ENCODE measurements around the gene ZSWIM6. TPM values are rescaled to one million over a fixed set of nuclear protein-coding genes. Genes with fewer than 3 reads are reported as not detected.
A peak's percentile ranks its signal among the peaks of the same experiment; 100 is the strongest.
"Not testable (repeated sequence)": the region's sequence is repeated elsewhere in the genome, so short reads cannot be mapped to it uniquely, and the experiment has no call there.

Gene ZSWIM6
- polyA plus RNA-seq, 2 donors = 3.6 to 5.4 TPM

DNA sequence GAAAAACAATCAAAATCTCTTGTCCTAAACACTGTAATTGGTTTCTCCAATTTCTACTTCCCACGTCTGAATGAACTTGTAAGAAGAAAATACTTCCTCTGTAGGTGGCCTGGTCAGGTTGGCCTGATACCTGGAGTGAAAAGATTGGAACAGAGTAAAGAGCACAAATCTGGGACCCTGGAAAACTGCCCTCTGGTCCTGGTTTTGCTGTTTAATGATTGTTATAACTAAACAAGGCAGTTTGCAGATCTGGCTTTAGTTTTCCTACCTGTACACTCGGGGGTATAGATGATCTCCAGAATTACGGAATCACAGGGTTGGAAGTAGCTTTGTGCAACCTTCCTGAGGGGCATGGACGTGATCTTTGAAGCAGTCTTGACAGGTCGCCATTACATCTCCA lies 67.6 kb downstream of the ZSWIM6 start:
- Histone ChIP-seq H3K4me3 (ENCODE audit: low read depth in 1 of 2, low read length in 2 of 2) (no peak overlapping the region), H3K4me1 (ENCODE audit: control insufficient read depth in 2 of 2, insufficient read depth in 2 of 2, low read length in 1 of 2) (no peaks in the 10 kb centered on the region), H3K27ac (ENCODE audit: low read depth in 2 of 2, low read length in 1 of 2) (no peak overlapping the region), H3K27me3 (ENCODE audit: control insufficient read depth in 1 of 2, insufficient read depth in 2 of 2, low read length in 2 of 2) (no peaks in the 10 kb centered on the region), H3K36me3 (ENCODE audit: control insufficient read depth in 2 of 2, insufficient read depth in 2 of 2, low read length in 1 of 2) (no peaks in the 10 kb centered on the region), H3K9me3 (ENCODE audit: control insufficient read depth in 2 of 2, insufficient read depth in 1 of 2, low read depth in 1 of 2, low read length in 1 of 2) (no peaks in the 10 kb centered on the region)
- WGBS, 2 donors = 83 to 92% methylated on average over 5 of the region's 5 CpGs

DNA sequence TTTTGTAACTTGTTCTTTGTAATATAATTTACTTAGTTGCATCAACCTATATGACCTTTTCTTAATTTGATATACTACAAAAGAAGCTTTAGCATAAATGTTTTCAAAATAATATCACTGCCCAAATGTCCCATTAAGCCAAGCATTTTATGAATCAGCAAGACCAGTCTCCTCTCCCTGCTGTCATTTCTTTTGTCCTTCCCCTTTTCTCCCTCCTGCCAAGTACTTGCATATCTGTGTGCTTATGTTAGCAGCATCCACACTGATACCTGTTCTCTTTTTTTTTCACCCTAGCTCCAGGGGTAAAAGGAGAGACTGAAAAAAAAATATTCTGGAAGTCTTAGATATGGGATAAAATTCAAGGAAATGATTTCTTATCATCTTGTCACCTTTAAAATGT lies 69.7 kb downstream of the ZSWIM6 start:
- no peaks in the 10 kb centered on the region for H3K4me1 ChIP-seq (ENCODE audit: control insufficient read depth in 2 of 2, insufficient read depth in 2 of 2, low read length in 1 of 2)
- H3K27ac ChIP-seq (ENCODE audit: low read depth in 2 of 2, low read length in 1 of 2) = no peak overlapping the region
- H3K9me3 ChIP-seq (ENCODE audit: control insufficient read depth in 2 of 2, insufficient read depth in 1 of 2, low read depth in 1 of 2, low read length in 1 of 2) = no peaks in the 10 kb centered on the region
- H3K36me3 ChIP-seq (ENCODE audit: control insufficient read depth in 2 of 2, insufficient read depth in 2 of 2, low read length in 1 of 2) = no peaks in the 10 kb centered on the region
- H3K27me3 ChIP-seq (ENCODE audit: control insufficient read depth in 1 of 2, insufficient read depth in 2 of 2, low read length in 2 of 2) = no peaks in the 10 kb centered on the region
- no peak overlapping the region for H3K4me3 ChIP-seq (ENCODE audit: low read depth in 1 of 2, low read length in 2 of 2)

DNA sequence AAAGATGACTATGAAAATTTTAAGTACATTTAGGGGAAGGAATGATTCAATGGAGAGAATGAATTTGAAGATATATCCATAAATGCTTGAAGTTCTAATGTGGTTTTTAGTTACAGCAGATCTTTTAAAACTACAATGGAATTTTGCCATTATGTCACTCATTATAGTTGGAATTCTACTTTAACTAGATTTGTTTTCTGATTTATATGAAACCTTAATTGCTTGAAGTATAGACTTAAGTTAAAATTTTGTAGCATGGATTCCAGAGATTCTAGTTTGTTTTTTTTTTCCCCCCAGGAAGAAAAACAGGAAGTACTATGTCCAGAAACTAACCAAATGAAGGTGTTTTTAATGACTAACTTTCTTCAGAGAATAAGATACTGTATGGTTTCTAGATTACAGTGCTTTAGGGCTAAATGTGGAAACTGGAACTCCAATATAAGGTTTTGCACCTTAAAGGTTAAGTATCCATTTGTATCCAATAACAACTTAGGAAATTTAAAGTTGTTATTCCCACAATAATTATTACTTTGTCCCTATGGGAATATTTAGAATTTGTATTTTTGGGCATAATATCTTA lies 70.3 kb downstream of the ZSWIM6 start:
- Histone ChIP-seq H3K27ac (ENCODE audit: low read depth in 2 of 2, low read length in 1 of 2) (no peak overlapping the region), H3K27me3 (ENCODE audit: control insufficient read depth in 1 of 2, insufficient read depth in 2 of 2, low read length in 2 of 2) (no peaks in the 10 kb centered on the region), H3K9me3 (ENCODE audit: control insufficient read depth in 2 of 2, insufficient read depth in 1 of 2, low read depth in 1 of 2, low read length in 1 of 2) (no peaks in the 10 kb centered on the region), H3K36me3 (ENCODE audit: control insufficient read depth in 2 of 2, insufficient read depth in 2 of 2, low read length in 1 of 2) (no peaks in the 10 kb centered on the region), H3K4me3 (ENCODE audit: low read depth in 1 of 2, low read length in 2 of 2) (no peak overlapping the region), H3K4me1 (ENCODE audit: control insufficient read depth in 2 of 2, insufficient read depth in 2 of 2, low read length in 1 of 2) (no peaks in the 10 kb centered on the region)

DNA sequence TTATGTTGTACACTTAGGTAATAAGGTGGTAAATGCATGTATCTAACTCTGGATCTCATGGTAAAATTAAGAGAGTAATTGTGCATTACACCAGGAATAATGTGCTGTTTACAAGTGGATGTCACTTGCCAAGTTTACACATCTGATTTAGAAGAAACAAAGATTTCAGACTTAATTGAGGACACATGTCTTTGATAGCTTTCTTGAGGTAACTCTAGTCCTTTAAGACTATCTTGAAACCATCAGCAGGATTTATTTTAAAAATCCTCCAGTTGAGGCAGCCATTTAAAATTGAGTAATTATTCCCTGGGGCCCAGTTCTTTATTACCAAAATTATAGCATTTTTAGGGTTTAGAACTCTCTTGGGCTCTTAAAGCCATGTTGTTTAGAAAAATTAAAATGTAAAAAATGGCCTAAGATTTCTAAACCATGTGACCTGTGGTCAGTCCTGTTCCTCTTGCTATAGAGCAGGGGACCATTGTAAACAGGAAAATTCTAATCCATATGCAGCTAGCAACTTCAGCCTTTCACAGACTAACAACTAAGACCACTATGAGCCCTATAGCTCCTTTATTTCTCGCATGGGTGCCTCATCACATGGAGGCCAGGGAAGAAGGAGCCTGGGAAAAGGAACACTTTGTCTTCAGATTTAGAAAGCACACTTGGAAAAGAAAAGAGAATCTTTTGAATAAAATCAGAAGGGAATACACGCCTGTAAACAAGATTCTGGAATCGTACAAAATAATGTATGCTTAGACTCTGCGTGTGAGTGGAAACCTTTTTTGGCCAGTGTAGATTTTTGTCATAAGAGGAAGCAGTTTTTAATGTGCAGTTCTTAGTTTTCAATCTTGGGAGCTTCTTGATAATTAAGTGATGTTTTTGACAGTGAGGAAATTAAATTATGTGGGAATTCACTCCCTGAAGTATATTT lies 71.2 kb downstream of the ZSWIM6 start:
- H3K27me3 ChIP-seq (ENCODE audit: control insufficient read depth in 1 of 2, insufficient read depth in 2 of 2, low read length in 2 of 2) = no peaks in the 10 kb centered on the region
- no peaks in the 10 kb centered on the region for H3K9me3 ChIP-seq (ENCODE audit: control insufficient read depth in 2 of 2, insufficient read depth in 1 of 2, low read depth in 1 of 2, low read length in 1 of 2)
- no peaks in the 10 kb centered on the region for H3K4me1 ChIP-seq (ENCODE audit: control insufficient read depth in 2 of 2, insufficient read depth in 2 of 2, low read length in 1 of 2)
- no peaks in the 10 kb centered on the region for H3K36me3 ChIP-seq (ENCODE audit: control insufficient read depth in 2 of 2, insufficient read depth in 2 of 2, low read length in 1 of 2)
- WGBS, 2 donors = 83 to 88% methylated on average over 4 of the region's 4 CpGs
- no peak overlapping the region for H3K27ac ChIP-seq (ENCODE audit: low read depth in 2 of 2, low read length in 1 of 2)
- no peak overlapping the region for H3K4me3 ChIP-seq (ENCODE audit: low read depth in 1 of 2, low read length in 2 of 2)

DNA sequence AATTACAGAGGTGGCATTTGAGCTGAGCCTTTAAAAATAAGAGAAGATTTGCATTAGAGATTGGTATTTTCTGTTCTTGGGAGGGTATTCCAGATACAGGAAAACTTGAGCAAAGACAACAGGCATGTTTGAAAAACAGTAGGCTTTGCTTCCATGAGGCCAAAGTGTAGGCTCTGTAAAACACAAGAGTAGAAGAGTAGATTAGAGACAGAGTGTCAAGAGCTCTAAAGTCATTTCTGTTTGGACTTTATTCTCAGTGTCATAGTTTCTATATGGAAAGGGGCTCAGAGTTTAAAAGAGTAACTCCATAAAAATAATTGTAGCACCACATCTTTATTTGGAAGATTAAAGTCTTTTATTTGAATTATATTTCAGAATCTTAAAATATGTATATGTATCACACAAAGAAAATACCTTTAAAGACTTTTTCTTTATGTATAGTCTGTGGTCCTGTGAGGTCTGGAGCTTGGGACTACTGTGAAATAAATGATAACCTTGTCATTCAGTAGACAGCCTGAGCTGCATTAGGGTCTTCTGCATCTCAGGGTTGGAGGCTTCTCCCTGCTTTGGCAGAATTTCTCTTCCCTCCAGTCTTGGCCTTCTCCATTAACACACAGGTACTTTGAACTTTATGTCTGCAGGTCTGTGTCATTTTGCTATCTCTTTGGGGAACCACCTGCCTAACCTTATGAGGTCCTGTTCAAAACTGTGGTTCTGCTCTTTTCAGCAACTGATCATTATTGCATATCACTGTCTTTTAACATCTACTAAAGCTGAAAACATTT lies 73.6 kb downstream of the ZSWIM6 start:
- Histone ChIP-seq H3K4me3 (ENCODE audit: low read depth in 1 of 2, low read length in 2 of 2) (no peak overlapping the region), H3K4me1 (ENCODE audit: control insufficient read depth in 2 of 2, insufficient read depth in 2 of 2, low read length in 1 of 2) (no peaks in the 10 kb centered on the region), H3K9me3 (ENCODE audit: control insufficient read depth in 2 of 2, insufficient read depth in 1 of 2, low read depth in 1 of 2, low read length in 1 of 2) (no peaks in the 10 kb centered on the region), H3K36me3 (ENCODE audit: control insufficient read depth in 2 of 2, insufficient read depth in 2 of 2, low read length in 1 of 2) (no peaks in the 10 kb centered on the region), H3K27me3 (ENCODE audit: control insufficient read depth in 1 of 2, insufficient read depth in 2 of 2, low read length in 2 of 2) (no peaks in the 10 kb centered on the region), H3K27ac (ENCODE audit: low read depth in 2 of 2, low read length in 1 of 2) (no peak overlapping the region)

DNA sequence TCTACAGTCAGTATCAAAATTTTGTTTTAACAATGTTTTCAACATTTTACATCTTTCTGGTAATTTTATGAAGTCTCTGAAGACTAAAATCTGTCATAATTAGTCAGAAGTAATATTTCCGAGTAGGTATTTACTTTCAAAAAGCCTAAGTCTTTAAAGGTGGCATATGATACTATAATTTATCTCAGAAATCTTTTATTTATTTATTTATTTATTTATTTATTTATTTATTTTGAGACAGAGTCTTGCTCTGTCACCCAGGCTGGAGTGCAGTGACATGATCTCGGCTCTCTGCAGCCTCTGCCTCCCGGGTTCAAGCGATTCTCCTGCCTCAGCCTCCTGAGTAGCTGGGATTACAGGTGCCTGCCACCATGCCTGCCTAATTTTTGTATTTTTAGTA lies 74.4 kb downstream of the ZSWIM6 start:
- not testable (repeated sequence) for H3K27ac ChIP-seq (ENCODE audit: low read depth in 2 of 2, low read length in 1 of 2); H3K27me3 ChIP-seq (ENCODE audit: control insufficient read depth in 1 of 2, insufficient read depth in 2 of 2, low read length in 2 of 2); H3K4me3 ChIP-seq (ENCODE audit: low read depth in 1 of 2, low read length in 2 of 2); H3K36me3 ChIP-seq (ENCODE audit: control insufficient read depth in 2 of 2, insufficient read depth in 2 of 2, low read length in 1 of 2); H3K9me3 ChIP-seq (ENCODE audit: control insufficient read depth in 2 of 2, insufficient read depth in 1 of 2, low read depth in 1 of 2, low read length in 1 of 2); H3K4me1 ChIP-seq (ENCODE audit: control insufficient read depth in 2 of 2, insufficient read depth in 2 of 2, low read length in 1 of 2)
- WGBS, 2 donors = 88 to 95% methylated on average over 4 of the region's 4 CpGs

DNA sequence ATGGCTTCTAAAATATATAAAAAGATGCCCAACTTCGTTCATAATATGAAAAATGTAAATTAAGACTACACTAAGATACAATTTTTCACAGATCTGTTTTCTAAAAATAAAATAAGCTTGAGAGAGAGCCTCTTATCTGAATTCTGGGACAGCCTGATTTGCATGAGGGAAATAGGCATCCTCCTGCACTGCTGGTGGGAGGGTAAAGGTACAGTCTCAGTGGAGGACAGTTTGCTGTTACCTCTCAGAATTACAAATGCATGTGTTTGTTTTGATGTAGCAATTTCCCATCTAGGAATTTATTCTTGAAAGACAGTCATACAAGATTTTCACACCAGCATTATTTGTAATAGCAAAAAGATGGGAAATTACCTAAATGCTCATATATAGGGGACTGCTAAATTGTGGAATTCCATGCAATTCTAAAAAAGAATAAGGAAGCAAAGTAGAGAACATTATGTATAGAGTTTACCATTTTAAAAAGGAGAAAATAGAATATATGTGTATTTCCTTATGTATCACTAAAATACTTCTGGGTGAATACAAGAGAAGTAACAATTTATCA lies 75.7 kb downstream of the ZSWIM6 start:
- Histone ChIP-seq H3K36me3 (ENCODE audit: control insufficient read depth in 2 of 2, insufficient read depth in 2 of 2, low read length in 1 of 2) (no peaks in the 10 kb centered on the region), H3K9me3 (ENCODE audit: control insufficient read depth in 2 of 2, insufficient read depth in 1 of 2, low read depth in 1 of 2, low read length in 1 of 2) (no peaks in the 10 kb centered on the region), H3K4me3 (ENCODE audit: low read depth in 1 of 2, low read length in 2 of 2) (no peak overlapping the region), H3K27ac (ENCODE audit: low read depth in 2 of 2, low read length in 1 of 2) (no peak overlapping the region), H3K4me1 (ENCODE audit: control insufficient read depth in 2 of 2, insufficient read depth in 2 of 2, low read length in 1 of 2) (no peaks in the 10 kb centered on the region), H3K27me3 (ENCODE audit: control insufficient read depth in 1 of 2, insufficient read depth in 2 of 2, low read length in 2 of 2) (no peaks in the 10 kb centered on the region)
- WGBS, 2 donors = 55 to 58% methylated on average over 1 of the region's 1 CpG

DNA sequence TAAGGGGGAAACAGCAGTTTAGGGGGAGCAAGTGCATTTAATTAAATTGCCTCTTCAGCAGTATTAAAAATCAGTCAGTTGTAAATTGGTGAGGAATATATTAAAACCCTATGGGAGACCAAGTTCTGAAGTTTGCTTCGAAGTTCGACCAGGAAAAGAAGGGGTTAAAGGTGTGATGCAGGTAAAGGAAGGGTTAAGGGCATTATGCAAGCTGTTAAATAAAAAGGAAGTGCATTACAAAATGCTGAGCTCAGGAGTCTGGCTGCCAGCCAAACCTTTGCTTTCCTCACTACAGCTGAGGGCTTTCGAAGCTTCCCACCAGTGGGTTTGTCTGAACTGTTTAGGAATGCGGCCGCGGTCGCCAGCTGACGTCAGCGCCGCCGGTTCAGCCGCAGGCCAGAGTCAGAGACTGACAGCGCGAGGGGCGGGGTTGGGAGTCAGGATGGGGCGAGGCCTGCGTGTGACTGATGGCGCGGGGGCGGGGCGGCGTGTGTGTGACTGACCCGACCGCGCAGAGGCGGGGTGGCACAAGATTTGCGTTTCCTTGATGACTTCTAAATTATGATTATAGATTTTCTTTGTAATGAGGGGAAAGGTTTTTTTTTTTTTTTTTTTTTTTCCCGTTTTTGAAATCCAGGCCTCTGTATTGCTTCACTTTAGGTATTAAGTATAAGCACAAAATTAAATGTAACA lies 76.6 kb downstream of the ZSWIM6 start:
- Histone ChIP-seq H3K36me3 (ENCODE audit: control insufficient read depth in 2 of 2, insufficient read depth in 2 of 2, low read length in 1 of 2) (no peaks in the 10 kb centered on the region), H3K27ac (ENCODE audit: low read depth in 2 of 2, low read length in 1 of 2) (peak overlapping the region in 1 of 2 donors; percentile 10), H3K4me3 (ENCODE audit: low read depth in 1 of 2, low read length in 2 of 2) (peak overlapping the region in 1 of 2 donors; percentile 13), H3K27me3 (ENCODE audit: control insufficient read depth in 1 of 2, insufficient read depth in 2 of 2, low read length in 2 of 2) (no peaks in the 10 kb centered on the region), H3K9me3 (ENCODE audit: control insufficient read depth in 2 of 2, insufficient read depth in 1 of 2, low read depth in 1 of 2, low read length in 1 of 2) (no peaks in the 10 kb centered on the region), H3K4me1 (ENCODE audit: control insufficient read depth in 2 of 2, insufficient read depth in 2 of 2, low read length in 1 of 2) (no peaks in the 10 kb centered on the region)
- 1% methylated on average over 28 of the region's 28 CpGs for WGBS, 2 donors

DNA sequence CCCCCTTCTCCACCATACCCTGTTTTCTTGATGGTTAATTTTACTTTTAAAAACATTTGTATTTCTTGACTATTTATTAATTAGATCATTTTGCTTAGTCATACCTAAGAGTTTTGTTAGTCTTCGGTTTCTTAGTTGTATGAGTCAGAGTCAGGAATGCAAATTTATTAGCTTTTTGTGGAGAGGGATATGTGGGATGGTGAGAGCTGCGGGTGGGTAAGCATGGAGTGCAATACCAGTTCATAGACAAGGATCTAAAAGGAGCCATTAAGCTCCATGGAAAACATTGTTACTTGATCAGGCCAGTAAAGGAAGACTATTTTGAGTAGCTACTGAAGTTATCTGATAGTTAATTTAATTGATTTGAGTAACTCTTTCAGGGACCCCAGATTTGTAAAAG lies 77.5 kb downstream of the ZSWIM6 start:
- H3K27me3 ChIP-seq (ENCODE audit: control insufficient read depth in 1 of 2, insufficient read depth in 2 of 2, low read length in 2 of 2) = no peaks in the 10 kb centered on the region
- H3K4me1 ChIP-seq (ENCODE audit: control insufficient read depth in 2 of 2, insufficient read depth in 2 of 2, low read length in 1 of 2) = no peaks in the 10 kb centered on the region
- no peak overlapping the region for H3K27ac ChIP-seq (ENCODE audit: low read depth in 2 of 2, low read length in 1 of 2)
- no peaks in the 10 kb centered on the region for H3K36me3 ChIP-seq (ENCODE audit: control insufficient read depth in 2 of 2, insufficient read depth in 2 of 2, low read length in 1 of 2)
- 13 to 14% methylated on average over 2 of the region's 2 CpGs for WGBS, 2 donors
- no peaks in the 10 kb centered on the region for H3K9me3 ChIP-seq (ENCODE audit: control insufficient read depth in 2 of 2, insufficient read depth in 1 of 2, low read depth in 1 of 2, low read length in 1 of 2)
- no peak overlapping the region for H3K4me3 ChIP-seq (ENCODE audit: low read depth in 1 of 2, low read length in 2 of 2)
